WTC11 (cell line): ENCODE results near the gene ABHD12. TPM values are rescaled to one million over a fixed set of nuclear protein-coding genes. Genes with fewer than 3 reads are reported as not detected.

Experiments
- ATAC-seq: fragments of 200-7000 bp; cut with Tn5 transposase; 2 replicates; pipeline ENCODE4 v1.10.0; 2021; ENCODE audit warnings: mild to moderate bottlenecking, moderate library complexity
- CTCF ChIA-PET: fragments of 300-600 bp; sonication (Branson Sonifier 250); formaldehyde crosslinking; loops from one replicate; lab custom pipeline; 2021; ENCODE audit warnings: antibody characterized with exemption; lab: Charles Lee
- POLR2A ChIA-PET: fragments of 350-600 bp; sonication (Branson Sonifier 250); formaldehyde crosslinking; loops from one replicate; lab custom pipeline; 2021; ENCODE audit warnings: antibody characterized with exemption; lab: Charles Lee
- DNase-seq: peaks from one replicate; pipeline ENCODE4 v3.0.0; 2021; ENCODE audit warnings: low spot score
- H3K27ac Mint-ChIP-seq: 2 replicates; pipeline ENCODE4 v1.8.0; 2021; ENCODE audit warnings: mixed read lengths
- H3K27me3 Mint-ChIP-seq: 2 replicates; pipeline ENCODE4 v1.8.0; 2021; ENCODE audit warnings: low read depth, mild to moderate bottlenecking, moderate library complexity, mixed read lengths
- H3K36me3 Mint-ChIP-seq: 2 replicates; pipeline ENCODE4 v1.8.0; 2021; ENCODE audit warnings: mixed read lengths
- H3K4me1 Mint-ChIP-seq: 2 replicates; pipeline ENCODE4 v1.8.0; 2022; ENCODE audit warnings: mixed read lengths
- H3K4me3 Mint-ChIP-seq: 2 replicates; pipeline ENCODE4 v1.8.0; 2021; ENCODE audit warnings: mild to moderate bottlenecking, moderate library complexity, mixed read lengths
- H3K9me3 Mint-ChIP-seq: 2 replicates; pipeline ENCODE4 v1.8.0; 2021; ENCODE audit warnings: mixed read lengths
- EMX1 ChIP-seq: fragments of 250-450 bp; sonication (Bioruptor Pico); IDR thresholded peaks from 2 replicates; pipeline ENCODE4 v1.8.0; 2021; ENCODE audit warnings: mild to moderate bottlenecking
- FOXJ3 ChIP-seq: sonication (generic); formaldehyde crosslinking; IDR thresholded peaks from 2 replicates; pipeline ENCODE4 v1.9.0; 2021; ENCODE audit warnings: missing genetic modification reagents, mild to moderate bottlenecking, borderline replicate concordance
- FOXK1 ChIP-seq: sonication (generic); formaldehyde crosslinking; IDR thresholded peaks from 2 replicates; pipeline ENCODE4 v1.8.0; 2022; ENCODE audit warnings: mild to moderate bottlenecking, moderate library complexity, missing genetic modification reagents
- GABPB1 ChIP-seq: sonication (generic); formaldehyde crosslinking; IDR thresholded peaks from 2 replicates; pipeline ENCODE4 v1.8.1; 2023; ENCODE audit warnings: mild to moderate bottlenecking, missing genetic modification reagents
- JAZF1 ChIP-seq: fragments of 250-450 bp; sonication (Bioruptor Pico); IDR thresholded peaks from 2 replicates; pipeline ENCODE4 v1.9.0; 2021; ENCODE audit warnings: moderate library complexity, mild to moderate bottlenecking, inconsistent platforms
- MXD4 ChIP-seq: fragments of 250-450 bp; sonication (Bioruptor Pico); IDR thresholded peaks from 2 replicates; pipeline ENCODE4 v1.8.0; 2021; ENCODE audit warnings: mild to moderate bottlenecking, moderate library complexity, borderline replicate concordance
- MYBL2 ChIP-seq: sonication (generic); formaldehyde crosslinking; IDR thresholded peaks from 2 replicates; pipeline ENCODE4 v1.8.1; 2023; ENCODE audit warnings: mild to moderate bottlenecking, moderate library complexity, missing genetic modification reagents
- NFATC4 ChIP-seq: fragments of 250-450 bp; sonication (Bioruptor Pico); IDR thresholded peaks from 2 replicates; pipeline ENCODE4 v1.9.0; 2021; ENCODE audit warnings: mild to moderate bottlenecking
- NFE2L1 ChIP-seq: sonication (generic); formaldehyde crosslinking; IDR thresholded peaks from 2 replicates; pipeline ENCODE4 v1.8.1; 2023; ENCODE audit warnings: missing genetic modification reagents
- NFYB ChIP-seq: sonication (generic); formaldehyde crosslinking; conservative IDR thresholded peaks from 2 replicates; pipeline ENCODE4 v1.8.0; 2022; ENCODE audit warnings: low read depth, missing genetic modification reagents
- NR1H2 ChIP-seq: sonication (generic); formaldehyde crosslinking; IDR thresholded peaks from 2 replicates; pipeline ENCODE4 v1.9.0; 2021; ENCODE audit warnings: mild to moderate bottlenecking, moderate library complexity, missing genetic modification reagents
- NR2C2 ChIP-seq: sonication (generic); formaldehyde crosslinking; IDR thresholded peaks from 2 replicates; pipeline ENCODE4 v1.8.0; 2022; ENCODE audit warnings: mild to moderate bottlenecking, missing genetic modification reagents
- OVOL2 ChIP-seq: fragments of 250-450 bp; sonication (Bioruptor Pico); IDR thresholded peaks from 2 replicates; pipeline ENCODE4 v1.9.0; 2021; ENCODE audit warnings: mild to moderate bottlenecking, borderline replicate concordance
- RORB ChIP-seq: fragments of 250-450 bp; sonication (Bioruptor Pico); IDR thresholded peaks from 2 replicates; pipeline ENCODE4 v1.9.0; 2021; ENCODE audit warnings: mild to moderate bottlenecking
- SOX15 ChIP-seq: fragments of 250-450 bp; sonication (Bioruptor Pico); IDR thresholded peaks from 2 replicates; pipeline ENCODE4 v1.9.0; 2021; ENCODE audit warnings: mild to moderate bottlenecking
- ZNF263 ChIP-seq: sonication (generic); formaldehyde crosslinking; IDR thresholded peaks from 2 replicates; pipeline ENCODE4 v1.8.1; 2022; ENCODE audit warnings: low read depth, mild to moderate bottlenecking, moderate library complexity, missing genetic modification reagents
- ZNF396 ChIP-seq: fragments of 250-450 bp; sonication (Bioruptor Pico); IDR thresholded peaks from 2 replicates; pipeline ENCODE4 v1.8.0; 2021; ENCODE audit warnings: mild to moderate bottlenecking, moderate library complexity, borderline replicate concordance
- ZNF416 ChIP-seq: fragments of 250-450 bp; sonication (Bioruptor Pico); IDR thresholded peaks from 2 replicates; pipeline ENCODE4 v1.9.0; 2021; ENCODE audit warnings: mild to moderate bottlenecking, inconsistent platforms
- total RNA-seq: library from RNA; stranded (reverse); gene quantifications from 3 replicates; pipeline ENCODE4 v1.2.3, GENCODE V29; 2021
- TF ChIP-seq, protein P1 (sequence below): sonication (generic); formaldehyde crosslinking; IDR thresholded peaks from 2 replicates; pipeline ENCODE4 v1.8.1; 2023; ENCODE audit warnings: mild to moderate bottlenecking, missing genetic modification reagents
- TF ChIP-seq, protein P2 (sequence below): sonication (generic); formaldehyde crosslinking; IDR thresholded peaks from 2 replicates; pipeline ENCODE4 v1.8.1; 2023; ENCODE audit warnings: mild to moderate bottlenecking, missing genetic modification reagents, moderate library complexity
- TF ChIP-seq, protein P3 (sequence below): fragments of 250-450 bp; sonication (Bioruptor Pico); IDR thresholded peaks from 2 replicates; pipeline ENCODE4 v1.9.0; 2021; ENCODE audit warnings: mild to moderate bottlenecking
- TF ChIP-seq, protein P4 (sequence below): sonication (generic); formaldehyde crosslinking; IDR thresholded peaks from 2 replicates; pipeline ENCODE4 v1.8.1; 2022; ENCODE audit warnings: mild to moderate bottlenecking, moderate library complexity, missing genetic modification reagents
- TF ChIP-seq, protein P5 (sequence below): sonication (generic); formaldehyde crosslinking; IDR thresholded peaks from 2 replicates; pipeline ENCODE4 v1.8.0; 2022; ENCODE audit warnings: mild to moderate bottlenecking, missing genetic modification reagents
- TF ChIP-seq, protein P6 (sequence below): sonication (generic); formaldehyde crosslinking; IDR thresholded peaks from 2 replicates; pipeline ENCODE4 v1.8.0; 2022; ENCODE audit warnings: mild to moderate bottlenecking, missing genetic modification reagents
- TF ChIP-seq, protein P7 (sequence below): sonication (generic); formaldehyde crosslinking; IDR thresholded peaks from 2 replicates; pipeline ENCODE4 v1.8.0; 2022; ENCODE audit warnings: mild to moderate bottlenecking, missing genetic modification reagents

The ABHD12 gene
- total RNA-seq, 1 experiment from 2014 or later, result 63.1 TPM

DNA sequence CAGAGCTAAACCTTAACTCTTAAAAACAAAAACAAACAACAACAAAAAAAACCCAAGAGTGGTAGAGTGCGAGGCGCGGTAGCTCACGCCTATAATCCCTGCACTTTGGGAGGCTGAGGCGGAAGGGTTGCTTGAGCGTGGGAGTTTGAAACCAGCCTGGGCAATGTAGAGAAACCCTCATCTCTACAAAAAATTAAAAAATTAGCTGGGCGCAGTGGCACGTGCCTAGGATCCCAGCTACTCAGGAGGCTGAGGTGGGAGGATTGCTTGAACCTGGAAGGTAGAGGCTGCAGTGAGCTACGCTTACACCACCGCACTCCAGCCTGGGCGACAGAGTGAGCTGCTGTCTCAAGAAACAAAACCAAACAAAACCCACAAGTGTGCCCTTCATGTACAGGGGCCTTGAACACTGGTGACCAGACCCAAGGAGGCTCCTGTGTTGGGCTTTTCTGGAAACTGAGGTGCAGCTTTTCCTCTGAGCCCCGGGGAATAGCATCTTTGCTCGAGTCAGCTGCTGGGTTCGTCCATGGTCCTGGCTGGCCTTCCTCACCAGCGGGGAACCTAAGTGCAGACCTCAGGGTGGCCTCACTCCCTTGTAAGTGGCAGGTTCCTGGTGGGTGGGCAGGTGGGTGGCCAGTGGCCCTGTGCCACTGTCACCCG, 102.9 kb downstream of the ABHD12 start (continued):
- TF ChIP-seq, protein P1, sequence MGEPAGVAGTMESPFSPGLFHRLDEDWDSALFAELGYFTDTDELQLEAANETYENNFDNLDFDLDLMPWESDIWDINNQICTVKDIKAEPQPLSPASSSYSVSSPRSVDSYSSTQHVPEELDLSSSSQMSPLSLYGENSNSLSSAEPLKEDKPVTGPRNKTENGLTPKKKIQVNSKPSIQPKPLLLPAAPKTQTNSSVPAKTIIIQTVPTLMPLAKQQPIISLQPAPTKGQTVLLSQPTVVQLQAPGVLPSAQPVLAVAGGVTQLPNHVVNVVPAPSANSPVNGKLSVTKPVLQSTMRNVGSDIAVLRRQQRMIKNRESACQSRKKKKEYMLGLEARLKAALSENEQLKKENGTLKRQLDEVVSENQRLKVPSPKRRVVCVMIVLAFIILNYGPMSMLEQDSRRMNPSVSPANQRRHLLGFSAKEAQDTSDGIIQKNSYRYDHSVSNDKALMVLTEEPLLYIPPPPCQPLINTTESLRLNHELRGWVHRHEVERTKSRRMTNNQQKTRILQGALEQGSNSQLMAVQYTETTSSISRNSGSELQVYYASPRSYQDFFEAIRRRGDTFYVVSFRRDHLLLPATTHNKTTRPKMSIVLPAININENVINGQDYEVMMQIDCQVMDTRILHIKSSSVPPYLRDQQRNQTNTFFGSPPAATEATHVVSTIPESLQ, result no peak
- TF ChIP-seq, protein P2, sequence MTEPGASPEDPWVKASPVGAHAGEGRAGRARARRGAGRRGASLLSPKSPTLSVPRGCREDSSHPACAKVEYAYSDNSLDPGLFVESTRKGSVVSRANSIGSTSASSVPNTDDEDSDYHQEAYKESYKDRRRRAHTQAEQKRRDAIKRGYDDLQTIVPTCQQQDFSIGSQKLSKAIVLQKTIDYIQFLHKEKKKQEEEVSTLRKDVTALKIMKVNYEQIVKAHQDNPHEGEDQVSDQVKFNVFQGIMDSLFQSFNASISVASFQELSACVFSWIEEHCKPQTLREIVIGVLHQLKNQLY (CRISPR knock-in tag), result no peak
- TF ChIP-seq, protein P3, sequence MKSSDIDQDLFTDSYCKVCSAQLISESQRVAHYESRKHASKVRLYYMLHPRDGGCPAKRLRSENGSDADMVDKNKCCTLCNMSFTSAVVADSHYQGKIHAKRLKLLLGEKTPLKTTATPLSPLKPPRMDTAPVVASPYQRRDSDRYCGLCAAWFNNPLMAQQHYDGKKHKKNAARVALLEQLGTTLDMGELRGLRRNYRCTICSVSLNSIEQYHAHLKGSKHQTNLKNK (CRISPR knock-in tag), result no peak
- TF ChIP-seq MXD4 (CRISPR knock-in tag), result no peak
- TF ChIP-seq, protein P4, sequence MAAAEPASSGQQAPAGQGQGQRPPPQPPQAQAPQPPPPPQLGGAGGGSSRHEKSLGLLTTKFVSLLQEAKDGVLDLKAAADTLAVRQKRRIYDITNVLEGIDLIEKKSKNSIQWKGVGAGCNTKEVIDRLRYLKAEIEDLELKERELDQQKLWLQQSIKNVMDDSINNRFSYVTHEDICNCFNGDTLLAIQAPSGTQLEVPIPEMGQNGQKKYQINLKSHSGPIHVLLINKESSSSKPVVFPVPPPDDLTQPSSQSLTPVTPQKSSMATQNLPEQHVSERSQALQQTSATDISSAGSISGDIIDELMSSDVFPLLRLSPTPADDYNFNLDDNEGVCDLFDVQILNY (CRISPR knock-in tag), result no peak
- no peak for TF ChIP-seq MYBL2 (CRISPR knock-in tag)

DNA sequence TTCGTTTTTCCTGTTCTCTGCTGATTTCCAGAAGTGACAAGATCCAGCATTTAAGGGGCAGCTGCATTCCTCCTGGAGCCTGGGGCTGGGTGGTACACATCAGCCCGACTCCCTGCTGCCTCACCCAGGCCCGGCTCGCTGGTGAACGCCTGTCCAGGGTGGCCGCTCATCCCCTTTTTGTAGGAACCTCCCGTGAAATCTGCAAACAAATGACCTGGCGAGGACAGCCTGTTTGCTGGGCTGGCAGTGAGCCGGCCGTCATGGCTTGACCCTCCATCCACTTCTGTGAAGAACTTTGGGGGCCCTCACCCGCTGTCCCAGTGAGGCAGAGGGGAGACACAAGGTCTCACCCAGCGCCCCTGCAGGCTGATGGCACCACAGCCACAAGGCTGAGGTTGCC, 103.7 kb downstream of the ABHD12 start:
- ATAC-seq (no peak), DNase-seq (peak; percentile 3)
- Mint-ChIP-seq H3K4me1 (no peaks in the 10 kb centered on the region), H3K27me3 (no peaks in the 10 kb centered on the region), H3K9me3 (no peaks in the 10 kb centered on the region), H3K4me3 (no peak overlapping the region), H3K36me3 (peaks cover 38% of the 10 kb centered on the region)
- TF ChIP-seq NFE2L1 (no peak), ZNF416 (CRISPR knock-in tag) (no peak), SOX15 (CRISPR knock-in tag) (no peak), FOXJ3 (CRISPR knock-in tag) (no peak), FOXK1 (CRISPR knock-in tag) (no peak), ZNF396 (CRISPR knock-in tag) (no peak), GABPB1 (no peak), OVOL2 (CRISPR knock-in tag) (no peak), JAZF1 (CRISPR knock-in tag) (no peak), NFATC4 (CRISPR knock-in tag) (no peak)
- TF ChIP-seq, protein P5, sequence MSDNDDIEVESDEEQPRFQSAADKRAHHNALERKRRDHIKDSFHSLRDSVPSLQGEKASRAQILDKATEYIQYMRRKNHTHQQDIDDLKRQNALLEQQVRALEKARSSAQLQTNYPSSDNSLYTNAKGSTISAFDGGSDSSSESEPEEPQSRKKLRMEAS (CRISPR knock-in tag), result no peak
- TF ChIP-seq, all 79 proteins: peak for 0
- H3K27ac Mint-ChIP-seq, result no peak overlapping the region
- ChIA-PET CTCF (no interaction called here), POLR2A (no interaction called here)

DNA sequence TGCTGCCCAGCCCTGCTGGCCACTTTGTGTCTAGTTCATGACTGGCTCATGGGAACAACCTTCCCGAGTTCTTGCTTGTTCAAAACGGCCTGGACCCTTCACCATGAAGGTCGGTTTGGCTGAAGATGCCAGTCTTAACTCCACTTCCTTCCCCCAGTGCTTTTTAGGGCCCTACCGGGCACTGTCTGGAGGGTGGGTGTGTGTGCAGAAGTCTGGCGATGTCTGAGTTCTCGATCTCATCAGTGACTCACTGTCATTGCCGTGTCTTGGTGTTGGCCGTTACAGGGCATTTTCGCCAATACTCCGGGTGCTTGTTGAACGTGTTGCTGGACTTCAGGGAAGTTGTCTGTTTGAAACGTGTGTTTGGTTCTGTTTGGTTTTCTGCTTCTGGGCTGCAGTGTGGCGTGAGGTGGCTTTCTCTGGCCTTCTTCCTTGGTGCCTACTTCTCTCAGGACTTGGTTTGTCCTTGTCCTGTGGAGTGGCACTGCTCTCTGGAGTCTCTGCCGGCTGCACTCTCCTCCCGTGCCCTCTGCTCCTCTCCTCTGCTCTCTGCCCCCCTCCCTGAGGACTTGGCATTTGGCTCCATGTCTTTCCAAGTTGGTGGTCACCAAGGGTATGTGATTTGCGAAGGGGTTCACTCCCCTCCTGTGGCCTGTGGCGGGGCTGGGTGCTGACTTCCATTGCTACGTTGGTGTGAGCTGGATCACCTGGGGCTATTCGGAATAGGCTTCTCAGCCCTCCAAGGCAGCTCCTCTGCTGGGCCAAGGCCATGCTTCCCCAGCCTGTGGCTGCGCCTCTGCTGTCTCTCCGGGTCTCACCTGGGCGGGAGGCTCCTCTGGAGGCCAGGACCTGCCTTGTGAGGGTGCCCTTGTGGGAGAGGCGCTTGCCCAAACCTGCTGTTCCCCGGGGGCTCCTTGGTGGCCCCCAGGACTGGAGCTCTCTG, 104.5 kb downstream of the ABHD12 start:
- Mint-ChIP-seq H3K4me1 (no peaks in the 10 kb centered on the region), H3K9me3 (no peaks in the 10 kb centered on the region), H3K4me3 (no peak overlapping the region), H3K27me3 (no peaks in the 10 kb centered on the region), H3K36me3 (peaks cover 38% of the 10 kb centered on the region), H3K27ac (no peak overlapping the region; the same call in 1 of the 2 replicates)
- ATAC-seq, result no peak
- peak; percentile 5 for DNase-seq
- CTCF ChIA-PET, result no interaction called here
- POLR2A ChIA-PET, result interaction anchor here (0.5 kb wide), 1 partner anchor 16 kb away, joined by 3 read pairs; no protein-coding TSS in a partner anchor
- TF ChIP-seq, protein P6, sequence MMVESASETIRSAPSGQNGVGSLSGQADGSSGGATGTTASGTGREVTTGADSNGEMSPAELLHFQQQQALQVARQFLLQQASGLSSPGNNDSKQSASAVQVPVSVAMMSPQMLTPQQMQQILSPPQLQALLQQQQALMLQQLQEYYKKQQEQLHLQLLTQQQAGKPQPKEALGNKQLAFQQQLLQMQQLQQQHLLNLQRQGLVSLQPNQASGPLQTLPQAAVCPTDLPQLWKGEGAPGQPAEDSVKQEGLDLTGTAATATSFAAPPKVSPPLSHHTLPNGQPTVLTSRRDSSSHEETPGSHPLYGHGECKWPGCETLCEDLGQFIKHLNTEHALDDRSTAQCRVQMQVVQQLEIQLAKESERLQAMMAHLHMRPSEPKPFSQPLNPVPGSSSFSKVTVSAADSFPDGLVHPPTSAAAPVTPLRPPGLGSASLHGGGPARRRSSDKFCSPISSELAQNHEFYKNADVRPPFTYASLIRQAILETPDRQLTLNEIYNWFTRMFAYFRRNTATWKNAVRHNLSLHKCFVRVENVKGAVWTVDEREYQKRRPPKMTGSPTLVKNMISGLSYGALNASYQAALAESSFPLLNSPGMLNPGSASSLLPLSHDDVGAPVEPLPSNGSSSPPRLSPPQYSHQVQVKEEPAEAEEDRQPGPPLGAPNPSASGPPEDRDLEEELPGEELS (CRISPR knock-in tag), result no peak
- TF ChIP-seq NR1H2, result no peak
- TF ChIP-seq RORB (CRISPR knock-in tag), result no peak
- TF ChIP-seq ZNF263 (CRISPR knock-in tag), result no peak
- no peak for TF ChIP-seq NR2C2 (CRISPR knock-in tag)
- TF ChIP-seq EMX1 (CRISPR knock-in tag), result no peak
- TF ChIP-seq ZNF416 (CRISPR knock-in tag), result no peak
- TF ChIP-seq, protein P7, sequence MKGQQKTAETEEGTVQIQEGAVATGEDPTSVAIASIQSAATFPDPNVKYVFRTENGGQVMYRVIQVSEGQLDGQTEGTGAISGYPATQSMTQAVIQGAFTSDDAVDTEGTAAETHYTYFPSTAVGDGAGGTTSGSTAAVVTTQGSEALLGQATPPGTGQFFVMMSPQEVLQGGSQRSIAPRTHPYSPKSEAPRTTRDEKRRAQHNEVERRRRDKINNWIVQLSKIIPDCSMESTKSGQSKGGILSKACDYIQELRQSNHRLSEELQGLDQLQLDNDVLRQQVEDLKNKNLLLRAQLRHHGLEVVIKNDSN (CRISPR knock-in tag), result no peak
- no peak for TF ChIP-seq NFYB (CRISPR knock-in tag)
